HG03025 (cell line): Measurements from ENCODE around the gene PLXNB2.

ENCODE experiments used
- ATAC-seq: cut with Tn5 transposase; IDR thresholded peaks from one replicate; pipeline ENCODE4 v1.9.1; 2021; ENCODE audit warnings: mild to moderate bottlenecking, moderate library complexity; ENCODE audit not compliant: unreplicated experiment, low FRiP score

PLXNB2 gene

DNA sequence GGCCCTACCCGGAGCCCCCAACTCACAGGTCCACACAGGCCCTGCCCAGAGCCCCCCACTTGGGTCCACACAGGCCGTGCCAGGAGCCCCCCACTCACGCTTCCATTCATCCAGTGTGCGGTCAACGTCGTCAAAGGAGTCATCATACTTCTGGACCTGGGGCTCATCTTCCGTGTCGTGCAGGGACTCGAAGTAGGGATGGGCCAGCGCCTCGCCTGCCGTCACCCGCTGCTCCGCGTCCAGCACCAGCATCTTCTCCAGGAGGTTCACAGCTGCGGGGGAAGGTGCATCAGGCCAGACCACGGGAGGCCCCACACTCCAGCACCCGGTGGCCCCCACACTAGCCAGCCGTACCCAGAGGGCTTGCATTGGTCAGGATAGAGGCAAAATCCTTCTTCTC lies 52.3 kb downstream of the PLXNB2 start:
- ATAC-seq = no peak

DNA sequence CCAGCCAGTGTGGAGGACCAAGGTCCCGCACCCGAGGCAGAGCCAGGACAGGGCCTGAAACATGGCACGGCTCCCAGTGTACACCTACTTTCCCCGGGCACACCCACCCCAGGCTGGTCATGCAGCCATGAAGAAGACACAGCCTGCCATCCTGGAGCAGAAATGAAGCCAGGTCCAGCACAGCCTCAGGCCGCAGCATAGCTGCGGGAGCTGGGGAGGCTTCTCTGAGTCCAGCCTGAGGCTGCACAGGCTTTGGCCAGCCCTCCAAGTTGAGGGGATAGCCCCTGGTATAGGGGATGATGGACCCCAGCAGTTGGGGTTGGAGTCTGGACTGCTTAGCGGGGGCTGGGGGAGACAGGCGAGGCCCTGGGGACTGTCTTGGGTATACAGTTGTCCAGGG lies 53.5 kb downstream of the PLXNB2 start:
- ATAC-seq = no peak

DNA sequence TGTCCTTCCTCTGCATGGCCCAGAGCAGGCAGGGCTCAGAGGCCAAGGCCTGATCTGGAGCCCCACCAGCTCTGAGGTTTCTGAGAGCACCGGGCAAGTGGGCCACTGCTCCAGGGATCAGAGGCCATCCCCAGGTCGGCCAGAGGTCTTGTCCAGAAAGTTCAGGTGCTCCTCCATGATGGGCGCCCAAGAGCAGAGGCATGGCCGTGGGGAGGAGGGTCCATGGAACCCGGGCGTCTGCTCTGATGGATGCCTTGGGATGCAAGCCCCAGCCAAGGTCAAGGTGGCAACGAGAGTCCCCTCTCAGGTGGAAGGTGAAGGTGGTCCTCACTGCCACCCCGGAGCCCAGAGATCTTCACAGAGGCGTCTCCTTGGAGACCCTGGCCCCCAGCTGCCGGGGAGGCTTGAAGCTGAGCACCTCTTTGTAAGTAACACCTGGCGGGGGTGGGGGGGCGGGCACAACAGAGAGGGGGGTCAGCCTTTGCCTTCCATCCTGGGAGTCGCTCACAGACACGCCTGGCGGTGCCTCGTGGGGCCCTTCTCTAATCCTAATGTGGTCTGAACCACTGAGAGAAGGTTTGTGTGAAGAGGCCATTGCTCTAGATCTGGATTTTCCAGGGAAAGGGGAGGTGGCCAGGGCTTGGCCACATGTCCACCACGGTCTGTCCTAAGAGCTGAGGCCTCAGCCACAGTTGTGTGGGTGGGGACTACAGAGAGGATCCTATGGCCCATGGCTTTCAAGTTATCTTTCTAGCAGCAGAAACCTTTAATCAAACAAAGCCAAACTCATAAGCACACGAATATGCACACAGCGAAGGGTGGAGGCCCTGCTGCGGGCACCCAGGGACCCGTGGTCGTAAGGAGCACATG lies 54.2 kb downstream of the PLXNB2 start:
- ATAC-seq = no peak

DNA sequence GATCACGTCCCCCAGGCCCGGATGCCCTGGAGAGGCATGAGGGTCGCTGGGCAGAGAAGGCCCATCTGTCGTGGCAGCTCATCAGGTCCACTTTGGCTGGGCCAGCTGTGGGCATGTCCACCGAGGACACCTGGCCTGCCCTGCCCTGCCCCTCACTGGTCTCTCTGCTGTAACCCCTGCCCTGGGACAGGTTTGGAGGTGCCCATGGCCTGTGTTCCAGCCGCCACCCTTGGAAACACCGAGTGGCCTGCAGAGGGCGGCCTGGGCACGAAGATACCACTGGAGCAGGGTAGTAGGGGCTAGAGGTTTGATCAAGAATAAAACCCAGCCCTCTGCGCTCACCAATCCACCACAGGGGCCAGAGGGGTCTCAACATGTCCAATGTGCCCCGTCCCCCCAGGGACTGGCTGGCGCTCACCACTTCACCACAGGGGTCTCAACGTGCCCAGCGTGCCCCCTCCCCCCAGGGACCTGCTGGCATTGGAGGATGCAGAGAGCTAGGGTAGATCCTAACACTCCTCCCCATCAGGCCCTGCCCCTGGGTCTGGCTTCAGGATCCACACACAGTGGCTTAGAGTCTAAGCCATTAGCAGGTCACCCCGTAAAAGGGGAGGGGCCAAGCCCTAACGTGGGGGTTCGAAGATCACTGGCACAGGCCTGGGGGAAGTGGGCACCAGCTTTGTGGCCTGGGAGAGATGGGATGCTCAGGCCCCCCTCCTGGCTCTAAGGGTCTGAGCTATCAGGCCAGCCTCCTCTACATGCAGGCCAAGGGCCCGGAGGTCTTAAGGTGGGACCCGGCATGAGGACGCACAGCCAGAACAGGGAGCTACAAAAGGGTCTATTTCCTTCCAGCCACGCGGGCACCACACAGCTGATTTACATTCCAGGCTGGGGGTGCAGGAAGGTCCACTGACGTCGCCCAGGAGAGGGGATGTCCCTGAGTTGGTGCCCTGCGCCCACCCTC lies 55.1 kb downstream of the PLXNB2 start:
- ATAC-seq = no peak

DNA sequence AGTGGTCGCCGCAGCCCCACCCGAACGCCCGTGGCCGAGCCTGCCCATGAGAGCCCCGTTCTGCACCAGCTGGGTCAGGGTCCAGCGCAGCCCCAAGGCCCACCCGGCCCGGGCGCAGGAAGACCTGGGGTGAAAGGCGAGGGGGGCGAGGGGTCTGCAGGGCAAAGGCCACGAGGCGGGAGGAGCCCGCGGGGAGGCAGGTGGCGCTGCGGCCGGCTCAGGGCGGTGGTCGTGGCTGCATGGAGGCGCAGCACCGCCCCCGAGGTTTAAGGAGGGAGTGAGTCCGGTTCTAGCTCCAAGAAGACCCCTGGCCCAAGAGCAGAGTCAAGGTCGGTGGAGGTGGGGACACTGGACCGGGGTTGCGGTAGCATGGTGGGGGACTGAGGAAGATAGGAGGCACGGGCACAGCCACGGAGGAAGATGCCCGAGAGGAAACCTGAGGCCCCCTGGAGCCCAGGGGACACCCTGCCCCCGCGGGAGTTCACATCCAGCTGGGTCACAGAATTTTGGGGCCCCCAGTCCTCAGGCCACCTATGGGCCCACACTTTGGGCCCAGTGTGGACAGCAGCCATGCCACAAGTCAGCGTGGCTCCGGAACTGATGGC lies 55.9 kb downstream of the PLXNB2 start:
- ATAC-seq = no peak

DNA sequence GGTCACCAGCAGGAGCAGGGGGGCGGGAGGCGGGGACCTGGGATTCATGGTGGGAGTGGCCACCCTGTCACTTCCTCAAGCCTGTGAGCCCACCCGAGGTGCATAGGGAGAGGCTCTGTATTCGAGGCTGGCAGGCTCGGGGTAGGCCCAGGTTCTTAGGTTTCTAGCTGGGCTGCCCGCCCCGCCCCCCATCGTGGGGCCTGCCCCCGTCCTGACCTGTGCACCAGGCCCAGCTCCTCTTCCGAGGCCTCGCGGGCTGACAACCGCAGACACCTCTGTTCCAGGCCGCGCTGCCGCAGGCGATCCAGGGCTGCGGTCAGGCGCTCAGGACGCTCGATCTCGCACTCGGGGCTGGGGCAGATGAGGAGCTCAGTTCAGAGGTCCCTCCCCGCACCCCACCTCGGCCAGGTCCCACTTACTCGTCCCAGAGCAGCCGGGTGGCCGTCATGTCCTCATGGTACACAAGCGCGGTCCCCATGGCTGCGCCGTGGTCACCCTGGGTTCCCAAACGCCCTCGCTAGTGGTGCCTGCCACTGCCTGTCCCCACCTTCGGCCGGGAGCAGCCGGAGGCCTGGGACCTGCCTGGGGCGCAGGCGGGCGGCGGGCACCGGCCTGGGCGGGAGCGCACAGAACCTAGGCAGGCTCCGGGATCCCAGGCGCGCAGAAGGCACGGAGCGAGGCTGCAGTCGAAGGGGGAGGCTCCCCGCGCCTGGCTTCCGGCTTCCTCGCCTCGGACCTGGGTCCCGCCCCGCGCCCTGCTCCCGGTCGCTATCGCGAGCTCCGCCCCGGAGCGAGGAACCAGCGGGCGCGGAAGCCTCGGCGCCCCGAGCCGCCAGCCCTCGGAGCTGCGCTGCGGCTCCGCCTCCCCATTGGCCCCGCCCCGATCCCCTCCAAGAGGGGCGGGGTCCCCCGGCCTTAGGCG lies 56.6 kb downstream of the PLXNB2 start, which contains the start of gene HDAC10:
HDAC10 (minus strand) TSS at position 711 of the 922 bp plus-strand sequence; CDS start at position 478, 233 bp downstream.
- ATAC-seq = no peak

DNA sequence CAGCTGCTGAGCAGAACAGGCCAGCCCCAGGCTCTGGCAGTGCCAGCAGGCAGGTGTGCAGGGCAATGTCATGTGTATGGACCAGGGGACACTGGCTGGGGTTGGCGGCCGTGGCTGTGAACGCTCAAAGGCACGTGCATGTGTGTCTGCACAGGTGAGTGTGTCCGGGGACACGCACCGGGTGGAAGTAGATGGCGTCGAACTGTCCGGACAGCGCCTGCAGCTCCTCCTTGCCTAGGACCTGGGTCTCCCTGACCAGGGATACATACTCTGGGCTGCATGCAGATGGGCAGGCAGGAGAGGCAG lies 57.2 kb downstream of the PLXNB2 start:
- ATAC-seq = no peak

DNA sequence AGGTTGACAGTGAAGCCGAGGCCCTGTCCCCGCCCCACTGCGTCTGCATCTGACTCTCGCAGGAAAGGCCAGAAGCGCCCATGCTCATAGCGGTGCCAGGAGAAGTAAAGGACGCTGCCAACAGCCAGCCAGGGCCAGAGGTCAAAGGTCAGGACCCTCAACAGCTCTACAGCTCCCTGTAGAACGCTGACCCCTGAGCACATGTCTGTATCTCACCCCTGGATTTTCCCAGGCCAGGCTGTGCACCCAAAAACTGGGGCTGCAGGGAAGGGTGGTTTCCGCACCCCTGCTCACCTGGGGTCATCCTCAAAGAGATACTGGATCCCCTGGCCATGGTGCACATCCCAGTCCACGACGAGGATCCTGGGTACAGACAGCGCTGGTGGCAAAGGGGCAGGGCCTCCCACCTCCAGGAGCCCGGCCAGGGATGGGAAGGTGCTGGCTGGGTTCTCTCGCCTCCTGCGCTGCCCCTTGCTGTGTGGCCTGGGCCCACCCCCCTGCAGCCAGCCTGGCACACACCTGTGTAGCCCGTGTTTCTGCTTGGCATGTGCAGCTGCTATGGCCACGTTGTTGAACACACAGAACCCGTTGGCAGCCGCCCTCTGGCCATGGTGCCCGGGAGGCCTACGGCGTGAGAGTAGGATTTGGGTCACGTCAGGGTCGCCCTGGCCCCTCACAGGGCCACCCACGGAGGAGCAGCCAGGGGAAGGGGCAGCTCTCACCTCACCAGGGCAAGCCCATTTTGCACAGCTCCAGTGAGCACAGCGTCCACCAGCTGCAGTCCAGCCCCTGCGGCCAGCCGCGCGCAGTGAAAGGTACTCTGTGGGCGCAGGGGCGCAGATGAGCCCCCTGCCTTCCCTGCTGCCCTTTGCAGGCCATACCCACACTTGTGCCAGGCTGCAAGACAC lies 57.9 kb downstream of the PLXNB2 start:
- ATAC-seq = no peak

DNA sequence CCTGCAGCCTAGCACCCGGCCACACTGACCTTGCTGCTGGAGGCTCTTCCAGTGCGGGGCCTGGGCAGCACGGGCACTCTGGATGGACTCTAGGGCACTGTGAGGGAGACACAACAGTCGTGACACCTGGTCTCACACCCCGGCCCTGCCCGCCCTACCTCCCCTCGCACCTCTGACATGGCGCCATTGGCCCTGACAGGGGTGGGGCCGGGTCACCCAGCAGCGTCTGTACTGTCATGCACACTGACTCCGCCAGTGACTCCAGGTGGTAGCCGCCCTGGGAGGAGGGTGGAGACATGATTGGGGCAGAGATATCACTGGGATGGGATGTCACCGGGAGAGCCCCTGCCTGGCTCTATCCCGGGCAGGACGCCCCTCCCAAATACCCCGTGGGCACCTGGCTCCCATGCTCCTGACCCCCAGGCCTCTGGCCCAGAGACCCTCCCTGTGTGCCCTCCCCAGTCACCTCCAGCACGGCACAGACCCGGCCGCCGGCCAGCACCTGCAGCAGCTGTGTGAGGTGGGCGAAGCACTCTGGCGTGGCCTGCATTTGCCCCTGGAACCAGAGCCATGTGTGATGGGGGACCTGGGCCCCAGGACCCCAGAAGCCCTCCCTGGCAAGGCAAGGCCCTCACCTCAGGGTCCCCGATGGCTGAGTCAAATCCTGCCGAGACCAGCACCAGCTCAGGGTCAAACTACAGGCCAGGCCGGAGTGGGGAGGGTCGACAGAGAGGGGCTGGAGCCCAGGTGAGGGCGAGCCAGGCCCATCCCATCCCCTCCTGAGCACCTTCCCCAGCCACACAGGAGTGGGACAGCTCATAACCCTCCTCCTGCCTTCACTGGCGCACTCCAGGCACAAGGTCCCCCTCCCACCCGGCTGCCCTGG lies 59.0 kb downstream of the PLXNB2 start:
- no peak for ATAC-seq

DNA sequence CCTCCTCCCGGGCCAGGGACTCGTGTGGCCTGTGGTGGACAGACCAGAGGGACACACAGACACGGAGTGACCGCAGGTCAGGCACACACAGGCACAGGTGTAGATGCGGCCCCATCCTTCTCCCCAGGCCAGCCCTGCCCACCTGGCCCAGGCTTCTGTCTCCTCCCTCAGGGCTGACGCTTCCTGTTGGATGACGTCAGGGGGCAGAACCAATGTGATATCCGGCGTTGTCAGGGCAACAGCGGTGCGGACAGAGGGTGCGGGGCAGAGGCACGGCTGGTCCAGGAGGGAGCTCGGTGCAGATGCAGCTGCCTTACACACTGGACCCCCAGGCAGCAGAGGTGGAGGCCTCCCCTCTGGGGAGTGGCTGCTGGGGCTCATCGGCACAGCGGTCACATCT lies 59.7 kb downstream of the PLXNB2 start:
- ATAC-seq = no peak

DNA sequence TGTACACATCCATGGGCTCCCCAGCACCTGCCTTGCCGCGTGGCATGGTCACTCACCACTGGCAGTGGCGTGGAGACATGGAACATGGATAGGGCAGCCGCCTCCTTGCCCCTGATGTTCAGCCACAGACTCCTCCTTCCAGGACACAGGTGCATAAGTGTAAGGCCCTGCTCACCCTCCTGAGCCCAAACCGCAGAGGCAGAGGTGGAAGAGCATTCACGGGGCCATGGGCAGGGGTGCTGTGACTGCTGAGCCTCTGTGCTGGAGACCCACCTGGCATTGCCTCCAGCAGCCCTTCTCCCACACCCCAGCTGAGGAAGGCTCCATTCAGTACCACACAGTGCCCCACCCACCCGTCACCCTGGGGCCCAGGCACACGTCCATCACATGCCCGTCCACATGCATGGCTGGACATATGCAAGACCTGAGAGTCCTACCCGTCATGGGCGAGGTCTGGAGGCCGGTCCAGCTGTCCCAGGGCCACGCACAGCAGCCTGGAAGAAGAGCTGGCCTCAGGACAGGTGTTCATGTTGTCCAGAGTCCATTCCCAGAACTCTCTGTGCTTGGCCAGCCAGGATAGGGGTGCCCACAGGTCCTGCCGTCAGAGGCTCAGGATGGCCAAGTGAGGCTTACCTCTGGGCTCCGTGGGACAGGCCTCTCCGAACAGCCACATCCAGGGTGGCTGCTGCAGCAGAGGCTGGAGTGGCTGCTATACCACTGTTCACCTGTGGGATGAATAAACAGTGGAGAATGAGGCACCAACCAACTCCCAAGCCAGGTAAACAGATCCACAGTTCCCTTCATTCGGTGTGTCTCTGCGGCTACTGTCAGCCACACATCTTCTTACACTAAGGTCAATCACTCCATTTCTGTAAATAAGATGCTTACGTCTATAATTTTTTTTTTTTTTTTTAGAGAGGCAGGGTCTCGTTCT lies 60.9 kb downstream of the PLXNB2 start:
- no peak for ATAC-seq

DNA sequence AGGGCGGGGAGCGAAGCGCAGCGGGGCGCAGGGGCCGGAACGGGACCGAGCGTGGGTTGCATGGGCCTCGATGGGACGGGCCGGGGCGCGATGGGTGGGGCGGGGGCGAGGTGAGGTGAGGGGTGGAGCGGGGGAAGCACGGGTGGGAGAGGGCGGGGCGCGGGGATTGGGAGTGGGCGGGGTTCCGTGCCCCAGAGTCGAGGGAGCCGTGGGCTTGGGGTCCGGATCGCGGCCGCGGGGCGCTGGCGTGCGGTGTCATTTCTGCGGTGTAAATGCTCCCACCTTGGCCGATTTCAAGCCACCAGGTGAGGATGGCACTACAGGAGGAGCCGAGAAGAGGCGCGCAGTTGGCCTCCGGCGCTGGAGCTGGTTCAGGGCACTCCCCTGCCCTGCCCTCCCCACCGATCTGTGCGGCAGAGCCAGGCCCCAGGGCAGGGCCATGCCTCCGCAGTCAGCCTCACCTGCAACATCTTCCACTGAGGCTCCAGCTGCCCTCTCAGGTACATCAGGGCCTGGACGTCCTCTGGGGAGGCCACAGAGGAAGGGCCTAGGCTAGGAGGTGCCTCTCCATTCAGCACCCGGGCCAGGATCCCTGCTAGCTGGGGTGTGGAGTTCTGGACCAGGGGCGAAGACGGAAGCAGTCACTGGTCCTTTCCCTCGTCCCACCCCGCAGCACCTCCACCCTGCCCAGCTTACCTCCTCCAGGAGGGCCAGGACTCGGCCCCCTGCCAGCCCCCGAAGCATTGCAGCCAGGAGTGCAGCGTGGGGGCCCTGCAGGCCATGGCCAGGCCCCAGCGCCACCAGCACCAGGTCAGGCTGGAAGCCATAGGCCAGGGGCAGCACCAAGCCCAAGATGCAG lies 62.0 kb downstream of the PLXNB2 start:
- ATAC-seq = no peak

DNA sequence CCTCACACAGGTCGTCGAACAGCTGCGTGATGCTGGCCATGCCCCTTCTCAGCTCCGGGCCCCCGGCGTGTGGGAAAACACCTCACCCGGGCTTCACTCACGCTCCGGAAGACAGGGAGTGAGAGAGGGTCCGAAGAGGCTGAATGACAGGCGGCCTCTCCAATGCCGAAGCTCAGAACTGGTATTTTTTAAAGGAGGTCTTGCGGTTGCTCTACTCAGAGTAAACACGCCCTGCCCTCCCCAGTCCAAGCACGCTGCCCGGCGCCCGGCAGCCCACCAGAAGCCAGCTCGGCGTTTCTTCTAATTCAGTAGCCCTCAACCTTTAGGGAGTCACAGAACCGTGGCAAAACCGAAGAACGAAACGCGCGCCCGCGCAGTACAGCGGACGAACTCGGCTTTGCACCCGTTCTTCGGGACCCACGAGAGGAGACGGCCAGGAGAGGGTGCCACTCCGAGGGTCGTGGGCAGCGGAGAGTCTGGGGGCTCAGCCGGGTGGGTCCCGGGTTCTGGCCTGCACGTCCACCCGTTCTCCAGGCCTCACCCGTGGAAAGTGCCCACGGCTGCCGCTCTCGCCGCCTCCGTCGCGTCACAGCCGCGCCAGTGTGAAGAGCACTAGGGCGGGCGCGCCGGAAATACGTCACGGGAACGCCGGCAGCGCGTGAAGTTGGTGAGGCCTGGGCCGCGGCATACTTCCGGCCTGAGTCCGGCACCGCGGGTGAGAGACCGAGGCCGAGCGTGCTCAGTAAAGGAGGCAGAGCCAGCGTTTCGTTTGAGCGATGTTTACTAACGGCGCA lies 62.8 kb downstream of the PLXNB2 start, which contains the start of gene TUBGCP6:
TUBGCP6 (minus strand) TSS at position 604 of the 794 bp plus-strand sequence; CDS start at position 40, 564 bp downstream.
- peak; percentile 74 for ATAC-seq

DNA sequence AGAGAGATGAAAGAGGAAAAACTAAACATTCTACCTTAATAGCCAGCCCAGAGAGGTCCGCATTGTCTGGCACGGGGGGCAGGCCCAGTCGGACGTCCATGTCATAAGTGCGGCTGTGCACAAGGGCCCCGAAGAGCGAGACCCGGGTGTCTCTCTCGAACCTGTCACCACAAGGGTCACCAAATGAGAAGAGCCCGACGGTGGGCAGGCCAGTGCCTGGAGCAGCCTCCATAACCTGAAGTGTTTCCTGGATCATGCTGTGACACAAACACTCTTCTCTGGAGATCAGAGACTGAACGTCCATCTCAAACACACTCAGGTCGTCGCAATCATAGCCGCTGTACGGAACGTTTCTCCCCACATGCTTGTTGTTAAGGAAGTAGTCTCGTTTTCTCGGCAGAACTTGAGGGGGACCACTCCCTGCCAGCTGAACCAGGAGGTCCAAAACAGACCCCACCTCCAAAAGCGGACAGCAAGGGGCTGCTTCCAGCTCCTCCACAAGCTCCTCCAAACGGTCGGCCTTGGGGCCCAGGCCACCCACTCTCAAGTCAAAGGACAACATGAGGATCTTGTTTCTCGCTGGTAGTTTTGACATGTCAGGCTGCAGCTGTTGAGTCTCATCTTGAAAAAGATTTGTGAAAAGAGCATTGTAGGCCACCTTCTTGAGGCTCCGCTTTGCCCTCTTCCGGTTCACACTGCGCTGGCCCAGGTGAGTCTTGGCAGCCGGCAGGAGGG lies 63.6 kb downstream of the PLXNB2 start:
- no peak for ATAC-seq
